22Rv1 (cell line): ENCODE results near the gene TXNDC5.

Experiments
- H3K27ac ChIP-seq: fragments of 450-650 bp; 2 replicates; pipeline ENCODE4 v1.5.1; 2017
- ZFX ChIP-seq: fragments of 450-650 bp; IDR thresholded peaks from 2 replicates; pipeline ENCODE4 v1.6.1; 2017; ENCODE audit warnings: antibody characterized with exemption, borderline replicate concordance
- TF ChIP-seq, protein P1 (sequence below): fragments of 450-650 bp; IDR thresholded peaks from 2 replicates; pipeline ENCODE4 v1.5.1; 2017; ENCODE audit warnings: mild to moderate bottlenecking

The TXNDC5 gene

DNA sequence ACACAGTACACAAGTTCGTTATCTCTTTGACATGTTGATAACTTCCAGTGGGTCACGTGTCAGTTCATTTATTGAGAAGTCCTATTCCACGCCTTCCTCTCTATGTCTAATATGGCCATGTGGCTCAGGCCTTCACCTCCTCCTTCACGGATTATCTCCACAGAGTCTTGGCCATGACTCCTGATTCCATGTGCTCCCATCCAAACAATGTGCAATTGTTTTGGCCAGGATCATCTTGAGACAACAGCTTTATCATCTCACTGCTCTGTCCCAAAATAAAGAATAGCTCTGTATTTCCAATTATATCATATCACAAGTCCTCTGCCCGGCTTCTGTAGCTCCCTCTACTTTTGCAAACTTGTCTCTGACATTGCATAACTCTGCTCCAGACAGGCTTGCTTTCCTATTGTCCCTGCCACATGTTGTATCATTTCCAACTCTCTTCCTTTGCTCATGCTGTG, 11.1 kb upstream of the TXNDC5 start:
- H3K27ac ChIP-seq: no peak overlapping the region
- TF ChIP-seq ZFX: no peak
- TF ChIP-seq, protein P1, sequence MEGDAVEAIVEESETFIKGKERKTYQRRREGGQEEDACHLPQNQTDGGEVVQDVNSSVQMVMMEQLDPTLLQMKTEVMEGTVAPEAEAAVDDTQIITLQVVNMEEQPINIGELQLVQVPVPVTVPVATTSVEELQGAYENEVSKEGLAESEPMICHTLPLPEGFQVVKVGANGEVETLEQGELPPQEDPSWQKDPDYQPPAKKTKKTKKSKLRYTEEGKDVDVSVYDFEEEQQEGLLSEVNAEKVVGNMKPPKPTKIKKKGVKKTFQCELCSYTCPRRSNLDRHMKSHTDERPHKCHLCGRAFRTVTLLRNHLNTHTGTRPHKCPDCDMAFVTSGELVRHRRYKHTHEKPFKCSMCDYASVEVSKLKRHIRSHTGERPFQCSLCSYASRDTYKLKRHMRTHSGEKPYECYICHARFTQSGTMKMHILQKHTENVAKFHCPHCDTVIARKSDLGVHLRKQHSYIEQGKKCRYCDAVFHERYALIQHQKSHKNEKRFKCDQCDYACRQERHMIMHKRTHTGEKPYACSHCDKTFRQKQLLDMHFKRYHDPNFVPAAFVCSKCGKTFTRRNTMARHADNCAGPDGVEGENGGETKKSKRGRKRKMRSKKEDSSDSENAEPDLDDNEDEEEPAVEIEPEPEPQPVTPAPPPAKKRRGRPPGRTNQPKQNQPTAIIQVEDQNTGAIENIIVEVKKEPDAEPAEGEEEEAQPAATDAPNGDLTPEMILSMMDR: no peak

DNA sequence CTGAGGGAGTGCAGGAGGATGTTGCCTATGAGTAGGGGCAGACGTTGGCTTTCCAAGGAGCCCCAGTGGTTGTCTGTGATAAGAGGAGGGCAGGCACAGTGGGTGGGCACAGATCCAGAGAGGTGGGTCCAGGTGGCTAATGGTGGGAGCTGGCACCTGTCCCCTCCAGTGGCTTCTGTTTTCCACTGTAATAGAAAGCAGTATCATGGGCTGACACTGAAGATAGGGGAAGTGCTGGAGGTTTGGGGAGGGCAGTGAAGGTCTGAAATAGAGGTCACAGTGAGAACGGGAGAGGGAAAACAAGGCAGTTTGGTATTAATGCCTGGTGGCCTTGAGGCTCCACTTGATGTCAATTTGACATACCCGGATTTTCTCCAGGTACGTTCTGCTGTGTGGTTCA, 10.5 kb upstream of the TXNDC5 start:
- H3K27ac ChIP-seq: no peak overlapping the region
- no peak for TF ChIP-seq ZFX
- TF ChIP-seq, protein P1: no peak

DNA sequence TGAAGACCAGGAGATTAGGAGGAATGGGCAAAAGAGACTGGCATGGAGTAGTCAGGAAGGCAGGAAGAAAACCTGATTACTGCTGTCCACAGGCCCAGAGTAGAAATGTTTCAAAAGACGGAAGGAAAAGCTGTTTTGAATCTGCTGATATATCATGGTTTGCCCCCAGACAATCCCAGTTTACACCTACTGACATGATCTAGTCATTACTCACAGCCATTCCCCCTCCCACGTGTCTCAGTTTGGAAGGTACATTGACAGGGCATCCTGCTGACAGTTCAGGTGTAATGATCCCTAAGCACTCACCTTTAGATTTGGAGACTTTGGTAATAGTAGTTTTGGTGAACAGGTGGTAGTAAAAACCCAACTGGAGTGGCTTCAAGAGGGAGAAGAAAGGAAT, 9.8 kb upstream of the TXNDC5 start:
- TF ChIP-seq, protein P1: no peak
- no peak for TF ChIP-seq ZFX
- no peak overlapping the region for H3K27ac ChIP-seq

GRCh38 chr6:7919871-7920270, 9.3 kb upstream of the TXNDC5 start:
- TF ChIP-seq ZFX: no peak
- TF ChIP-seq, protein P1: no peak
- H3K27ac ChIP-seq: no peak overlapping the region

DNA sequence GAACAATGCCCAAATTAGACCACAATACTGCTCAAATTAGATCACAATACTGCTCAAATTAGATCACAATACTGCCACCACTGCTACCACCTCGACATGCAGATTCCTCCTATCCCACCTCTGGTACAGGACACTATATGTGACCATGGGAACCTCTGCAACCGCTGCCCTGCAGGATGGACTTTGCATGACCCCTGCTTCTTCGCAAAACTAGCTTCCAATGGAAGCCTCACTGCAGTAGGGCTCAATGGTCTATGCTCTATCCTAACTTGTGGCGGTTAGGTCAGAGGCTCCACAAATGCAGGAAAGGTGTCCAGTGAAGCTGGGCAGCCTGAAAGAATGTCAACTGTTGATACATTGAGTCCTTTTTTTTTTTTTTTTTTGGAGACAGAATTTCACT, 7.8 kb upstream of the TXNDC5 start:
- H3K27ac ChIP-seq: no peak overlapping the region
- TF ChIP-seq ZFX: no peak
- TF ChIP-seq, protein P1: no peak

DNA sequence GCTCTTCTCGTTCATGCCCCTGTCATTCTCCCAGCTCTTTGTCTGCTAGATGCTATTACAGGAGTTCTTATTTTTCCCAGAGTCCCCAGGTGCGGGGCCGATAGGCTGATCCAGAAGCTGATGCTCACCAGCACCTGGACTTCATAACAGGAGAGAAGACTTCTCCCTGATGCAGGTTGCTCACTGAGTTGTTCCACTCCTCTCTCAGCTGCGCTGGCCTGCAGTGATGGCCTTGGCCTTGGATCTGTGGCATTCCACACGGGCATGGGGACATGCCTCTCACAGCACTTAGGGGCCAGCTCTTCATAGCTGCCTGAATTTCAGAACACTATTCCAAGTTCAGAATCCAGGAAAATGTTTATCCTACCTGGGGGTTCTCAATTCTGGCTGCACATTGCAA, 7.1 kb upstream of the TXNDC5 start:
- TF ChIP-seq, protein P1: no peak
- TF ChIP-seq ZFX: no peak

GRCh38 chr6:7916959-7917358, 6.4 kb upstream of the TXNDC5 start:
- no peak for TF ChIP-seq ZFX
- TF ChIP-seq, protein P1: no peak
- no peak overlapping the region for H3K27ac ChIP-seq

More for the DNA sequence above, 7.1 kb upstream of the TXNDC5 start:
- no peak overlapping the region for H3K27ac ChIP-seq
